HCT116 (cell line): Measurements from ENCODE around the gene GTF2H4. TPM values are rescaled to one million over a fixed set of nuclear protein-coding genes. Genes with fewer than 3 reads are reported as not detected.

Experiments used
- ATAC-seq: fragments of 200-7000 bp; cut with Tn5 transposase; 2 replicates; pipeline ENCODE4 v1.9.1; 2020; ENCODE audit warnings: mild to moderate bottlenecking, moderate library complexity
- BruUV-seq: library from RNA; stranded (reverse); fragments of 400-500 nt; replicated peaks from 2 replicates; lab custom pipeline; 2021; lab: Mats Ljungman, UMichigan
- CTCF ChIA-PET: fragments of 300-600 bp; sonication (Branson Sonifier 250); formaldehyde crosslinking; loops from one replicate; lab custom pipeline; 2021; ENCODE audit warnings: antibody characterized with exemption; lab: Charles Lee
- POLR2A ChIA-PET: fragments of 300-600, 350-600 bp; sonication (Branson Sonifier 250); formaldehyde crosslinking; loops from one replicate; lab custom pipeline; 2021; ENCODE audit warnings: antibody characterized with exemption; lab: Charles Lee
- RAD21 ChIA-PET, 2 experiments: fragments of 300-600 bp; sonication (Branson Sonifier 250); formaldehyde crosslinking; loops; one replicate each; lab custom pipeline; 2023; ENCODE audit warnings: low total read pairs in 2 of 2; ENCODE audit not compliant: uncharacterized antibody in 2 of 2, unreplicated experiment in 2 of 2, low non-redundant PET in 1 of 2; lab: Charles Lee
- DNase-seq: peaks from one replicate; pipeline ENCODE4 v3.0.0-alpha.2; 2010; ENCODE audit warnings: low read depth, low spot score
- H2AFZ ChIP-seq: fragments of 200-600 bp; shearing (Covaris generic), sonication (generic); 2 replicates; pipeline ENCODE4 v1.6.1; 2017; ENCODE audit warnings: low read depth, mixed run types, mixed read lengths, antibody characterized with exemption, low read length; ENCODE audit not compliant: poor library complexity, severe bottlenecking
- H3K27ac ChIP-seq: 2 replicates; pipeline ENCODE4 v1.5.1; 2012; ENCODE audit warnings: low read depth, low read length
- H3K27me3 ChIP-seq: fragments of 200-600 bp; sonication (generic); 2 replicates; pipeline ENCODE4 v1.6.1; 2016; ENCODE audit warnings: mixed run types, low read length, mixed read lengths; ENCODE audit not compliant: insufficient read depth
- H3K36me3 ChIP-seq, 2 experiments: fragments of 200-500 bp in 1 of 2; fragments of 200-600 bp in 1 of 2; sonication (Bioruptor generic) in 1 of 2; sonication (generic) in 1 of 2; 2 replicates each; pipeline versions ENCODE4 v1.5.1 to v1.6.1; 2014 to 2016; ENCODE audit warnings: low read length in 2 of 2, inconsistent platforms in 1 of 2, mixed read lengths in 1 of 2, mixed run types in 1 of 2; ENCODE audit not compliant: insufficient read depth in 2 of 2, control insufficient read depth in 1 of 2
- H3K4me1 ChIP-seq, 2 experiments: fragments of 200-600 bp in 1 of 2; sonication (generic) in 1 of 2; 2 replicates each; pipeline versions ENCODE4 v1.5.1 to v1.6.1; 2012 to 2017; ENCODE audit warnings: low read length in 2 of 2, inconsistent platforms in 1 of 2, mild to moderate bottlenecking in 1 of 2, mixed read lengths in 1 of 2, mixed run types in 1 of 2, moderate library complexity in 1 of 2; ENCODE audit not compliant: insufficient read depth in 2 of 2, control insufficient read depth in 1 of 2
- H3K4me2 ChIP-seq: fragments of 200-600 bp; sonication (generic); 2 replicates; pipeline ENCODE4 v1.6.1; 2017; ENCODE audit warnings: mixed run types, low read length, mixed read lengths
- H3K4me3 ChIP-seq, 2 experiments: fragments of 200-600 bp in 1 of 2; sonication (generic) in 1 of 2; replicated peaks in 1 of 2; 2 replicates each; pipeline ENCODE4 v1.5.1; 2011 to 2016; ENCODE audit warnings: low read length in 2 of 2, control low read depth in 1 of 2, low read depth in 1 of 2, mild to moderate bottlenecking in 1 of 2, mixed read lengths in 1 of 2, mixed run types in 1 of 2
- H3K79me2 ChIP-seq: fragments of 200-600 bp; sonication (generic); 2 replicates; pipeline ENCODE4 v1.6.1; 2017; ENCODE audit warnings: mild to moderate bottlenecking, mixed run types, low read length, moderate library complexity, mixed read lengths; ENCODE audit not compliant: insufficient read depth
- H3K9ac ChIP-seq: fragments of 200-600 bp; sonication (generic); 2 replicates; pipeline ENCODE4 v1.6.1; 2016; ENCODE audit warnings: low read length, mixed read lengths
- H3K9me2 ChIP-seq: fragments of 200-600 bp; sonication (generic), shearing (Covaris generic); 2 replicates; pipeline ENCODE4 v1.6.1; 2017; ENCODE audit warnings: mixed run types, mild to moderate bottlenecking, moderate library complexity; ENCODE audit not compliant: insufficient read depth
- H3K9me3 ChIP-seq, 2 experiments: fragments of 200-500 bp in 1 of 2; fragments of 200-600 bp in 1 of 2; sonication (Bioruptor generic) in 1 of 2; sonication (generic) in 1 of 2; 2 replicates each; pipeline ENCODE4 v1.6.1; 2014 to 2017; ENCODE audit warnings: low read length in 2 of 2, mixed read lengths in 2 of 2, inconsistent platforms in 1 of 2, low read depth in 1 of 2, mild to moderate bottlenecking in 1 of 2, mixed run types in 1 of 2, moderate library complexity in 1 of 2; ENCODE audit not compliant: control insufficient read depth in 1 of 2, insufficient read depth in 1 of 2
- H4K20me1 ChIP-seq: fragments of 200-600 bp; sonication (generic), shearing (Covaris generic); 2 replicates; pipeline ENCODE4 v1.6.1; 2017; ENCODE audit warnings: mixed run types, mild to moderate bottlenecking, moderate library complexity; ENCODE audit not compliant: insufficient read depth
- ATF3 ChIP-seq: IDR thresholded peaks from 2 replicates; pipeline ENCODE4 v1.6.1; 2012
- CBX3 ChIP-seq: IDR thresholded peaks from 2 replicates; pipeline ENCODE4 v1.6.1; 2012; ENCODE audit warnings: low read depth
- ELF1 ChIP-seq: IDR thresholded peaks from 2 replicates; pipeline ENCODE4 v1.6.1; 2012; ENCODE audit warnings: low read depth, borderline replicate concordance
- POLR2A ChIP-seq: IDR thresholded peaks from 2 replicates; pipeline ENCODE4 v1.7.0; 2011; ENCODE audit warnings: borderline replicate concordance; ENCODE audit not compliant: insufficient read depth, insufficient read length; ENCODE audit errors: extremely low read depth
- RAD21 ChIP-seq: IDR thresholded peaks from 2 replicates; pipeline ENCODE4 v1.6.1; 2012; ENCODE audit warnings: low read depth, mild to moderate bottlenecking
- SIN3A ChIP-seq: IDR thresholded peaks from 2 replicates; pipeline ENCODE4 v1.6.1; 2012; ENCODE audit warnings: low read depth
- SP1 ChIP-seq: IDR thresholded peaks from 2 replicates; pipeline ENCODE4 v1.6.1; 2012; ENCODE audit warnings: low read depth
- SRF ChIP-seq: IDR thresholded peaks from 2 replicates; pipeline ENCODE4 v1.6.1; 2012; ENCODE audit warnings: low read depth
- YY1 ChIP-seq: IDR thresholded peaks from 2 replicates; pipeline ENCODE4 v1.6.1; 2011; ENCODE audit warnings: low read length, low read depth, moderate library complexity, mild to moderate bottlenecking; ENCODE audit not compliant: insufficient replicate concordance; ENCODE audit errors: extremely low read depth
- ZFX ChIP-seq: fragments of 450-650 bp; IDR thresholded peaks from 2 replicates; pipeline ENCODE4 v1.6.1; 2017
- ZNF274 ChIP-seq: fragments of 200-500 bp; sonication (Bioruptor generic); IDR thresholded peaks from 2 replicates; pipeline ENCODE4 v1.6.1; 2014; ENCODE audit warnings: mild to moderate bottlenecking, low read depth, low read length, inconsistent platforms
- intact Hi-C: fragments of 100-400 bp; cut with micrococcal nuclease; formaldehyde crosslinking; loops from 2 replicates; pipeline ENCODE4 v1.10.0; 2022
- total RNA-seq: library from RNA; stranded (reverse); gene quantifications from one replicate; pipeline ENCODE4 v1.2.1, GENCODE V29; 2021; ENCODE audit not compliant: unreplicated experiment

The GTF2H4 gene
- total RNA-seq, 1 experiment from 2014 or later: 59.7 TPM

- BruUV-seq: no TSS peak
- ChIA-PET CTCF (no interaction called here), POLR2A (no interaction called here), RAD21 (no interaction called here)
- Histone ChIP-seq H3K79me2 (peaks cover 81% of the 10 kb centered on the region), H3K9ac (peak overlapping the region; percentile 92), H3K9me3 (no peaks in the 10 kb centered on the region), H3K4me2 (peak overlapping the region; percentile 99), H3K27ac (peak overlapping the region; percentile 99), H3K27me3 (no peaks in the 10 kb centered on the region), H3K36me3 (peaks cover 21 to 30% of the 10 kb centered on the region in 2 experiments), H3K9me2 (no peaks in the 10 kb centered on the region), H2AFZ (no peak overlapping the region), H3K4me1 (peaks cover 39 to 57% of the 10 kb centered on the region in 2 experiments), H4K20me1 (no peaks in the 10 kb centered on the region), H3K4me3 (peak overlapping the region; percentile 83 to 87)
- DNase-seq (no peak), ATAC-seq (no peak)
- intact Hi-C loops: no loop called here
- TF ChIP-seq ATF3: no peak
- TF ChIP-seq SIN3A: no peak
- TF ChIP-seq ZNF274: no peak
- no peak for TF ChIP-seq ELF1
- TF ChIP-seq ZFX: no peak
- no peak for TF ChIP-seq CBX3
Measured at GRCh38 chr6:30886897-30887255, 21.1 kb upstream of the GTF2H4 start.

GRCh38 chr6:30887901-30888815 is 19.8 kb upstream of the GTF2H4 start:
- Histone ChIP-seq H3K27ac (no peak overlapping the region), H3K4me2 (no peak overlapping the region)
- CTCF ChIA-PET: no interaction called here

More at GRCh38 chr6:30887901-30888815, 19.8 kb upstream of the GTF2H4 start:
- POLR2A ChIA-PET: no interaction called here
- no peak for DNase-seq
- Histone ChIP-seq H3K9me3 (no peaks in the 10 kb centered on the region), H3K27me3 (no peaks in the 10 kb centered on the region), H3K36me3 (peaks cover 33 to 43% of the 10 kb centered on the region in 2 experiments), H3K4me3 (no peak overlapping the region), H2AFZ (no peak overlapping the region), H3K9me2 (no peaks in the 10 kb centered on the region), H3K4me1 (peaks cover 31 to 45% of the 10 kb centered on the region in 2 experiments), H3K9ac (0 out of 2 replicates have a peak overlapping the region, but pooled peaks have one; percentile 0), H4K20me1 (no peaks in the 10 kb centered on the region), H3K79me2 (peaks cover 78% of the 10 kb centered on the region)
- no TSS peak for BruUV-seq
- intact Hi-C loops: no loop called here
- RAD21 ChIA-PET: interaction anchor here in 1 of 2 experiments (0.7 kb wide), 1 partner anchor 183 kb away, joined by 3 read pairs; no protein-coding TSS in a partner anchor
- TF ChIP-seq ELF1 (no peak), SRF (no peak), RAD21 (no peak), SP1 (no peak), YY1 (no peak), POLR2A (no peak)
- ATAC-seq: no peak
